ENCODE measurements around the gene GRK2. TPM values are rescaled to one million over a fixed set of nuclear protein-coding genes. Genes with fewer than 3 reads are reported as not detected.

The GRK2 gene
- total and polyA plus RNA-seq, 2 donors (not counting 1 experiment from before 2014, with no cell fraction given): 294 to 534 TPM

- peaks cover 2% of the 10 kb centered on the region for H3K4me1 Mint-ChIP-seq
These were observed 40.7 kb downstream of the GRK2 start for GRCh38 chr11:67306769-67307544.

More at GRCh38 chr11:67306769-67307544, 40.7 kb downstream of the GRK2 start:
- Histone ChIP-seq H3K27me3 (replicated peaks in 1 of 4; ENCODE audit: control extremely low read depth in 1 of 4, control insufficient read depth in 3 of 4, insufficient read depth in 4 of 4, low read length in 3 of 4) (no peaks in the 10 kb centered on the region), H3K79me2 (ENCODE audit: control insufficient read depth, insufficient read depth, low read length) (no peaks in the 10 kb centered on the region), H3K9me3 (ENCODE audit: control extremely low read depth in 1 of 3, control insufficient read depth in 2 of 3, insufficient read depth in 1 of 3, low read length in 2 of 3) (no peaks in the 10 kb centered on the region), H3K27ac (ENCODE audit: low read length in 2 of 2) (no peak overlapping the region), H2AFZ (ENCODE audit: insufficient read depth, low read depth, low read length, poor library complexity, severe bottlenecking) (no peak overlapping the region), H3K4me2 (replicated peaks; ENCODE audit: low read depth, low read length, poor library complexity, severe bottlenecking) (no peak overlapping the region), H3K4me1 (ENCODE audit: control insufficient read depth in 2 of 2, insufficient read depth in 2 of 2, low read length in 2 of 2) (peaks cover 3 to 4% of the 10 kb centered on the region in 2 donors), H3K4me3 (ENCODE audit: control extremely low read depth in 1 of 5, extremely low read depth in 1 of 5, insufficient read depth in 1 of 5, low read depth in 2 of 5, low read length in 4 of 5) (no peak overlapping the region), H3K36me3 (replicated peaks in 1 of 2; ENCODE audit: control extremely low read depth in 1 of 2, control insufficient read depth in 1 of 2, extremely low read depth in 1 of 2, insufficient read depth in 2 of 2, low read length in 1 of 2) (peaks cover 0 to 8% of the 10 kb centered on the region in 2 experiments), H4K20me1 (ENCODE audit: control insufficient read depth, insufficient read depth, low read length, poor library complexity, severe bottlenecking) (peaks cover 13% of the 10 kb centered on the region), H3K9ac (ENCODE audit: low read length) (no peak overlapping the region)
- H3K9me3 Mint-ChIP-seq (ENCODE audit: insufficient read depth): no peaks in the 10 kb centered on the region
- no peak overlapping the region for H3K27ac Mint-ChIP-seq
- DNase-seq (no peak), ATAC-seq (ENCODE audit: low read depth) (no peak)
- ChIA-PET CTCF (no interaction called here), POLR2A (no interaction called here)
- no peak for TF ChIP-seq CTCF (IDR thresholded peaks at IDR 0.05)
- H3K27me3 Mint-ChIP-seq: no peaks in the 10 kb centered on the region
- WGBS (ENCODE audit: insufficient coverage): 96% methylated on average over 16 of the region's 19 CpGs
- no peak overlapping the region for H3K4me3 Mint-ChIP-seq
- intact Hi-C loops (cut with micrococcal nuclease): no loop called here

Measured in B cell (primary cell).